GM03348 (cell line): Measurements from ENCODE around the gene MICAL3.

Source experiments
- DNase-seq: peaks from one replicate; pipeline ENCODE4 v3.0.0; 2012; ENCODE audit warnings: low spot score

The MICAL3 gene

GRCh38 chr22:17954860-17955587 lies 69.3 kb downstream of the MICAL3 start:
- DNase-seq = no peak

DNA sequence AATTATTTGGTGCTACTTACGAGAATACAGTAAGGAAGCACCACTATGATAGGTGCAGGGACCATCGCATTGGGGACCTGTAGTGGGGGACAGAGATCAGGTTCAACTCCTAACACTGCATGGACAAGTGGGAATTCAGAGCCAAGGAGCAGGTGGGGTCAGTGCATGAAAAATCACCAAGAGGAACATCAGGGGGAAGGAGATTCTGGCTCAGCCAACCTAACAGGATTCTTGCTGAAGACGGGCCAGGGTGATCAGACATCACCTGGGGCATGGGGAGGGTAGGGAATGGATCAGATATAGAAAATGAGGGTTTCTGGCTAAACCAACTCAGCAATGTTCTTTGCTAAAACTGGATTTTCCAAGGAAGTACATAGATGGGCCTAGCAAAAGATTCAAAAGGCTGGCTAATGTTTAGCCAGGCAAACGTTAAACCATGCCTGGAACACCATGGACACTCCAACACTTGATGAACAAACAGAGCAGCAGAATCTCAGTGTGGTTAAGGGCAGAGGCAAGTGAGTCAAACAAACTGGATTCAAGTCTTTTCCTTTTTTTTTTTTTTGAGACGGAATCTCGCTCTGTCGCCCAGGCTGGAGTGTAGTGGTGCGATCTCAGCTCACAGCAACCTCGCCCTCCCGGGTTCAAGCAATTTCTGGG lies 70.0 kb downstream of the MICAL3 start:
- no peak for DNase-seq

DNA sequence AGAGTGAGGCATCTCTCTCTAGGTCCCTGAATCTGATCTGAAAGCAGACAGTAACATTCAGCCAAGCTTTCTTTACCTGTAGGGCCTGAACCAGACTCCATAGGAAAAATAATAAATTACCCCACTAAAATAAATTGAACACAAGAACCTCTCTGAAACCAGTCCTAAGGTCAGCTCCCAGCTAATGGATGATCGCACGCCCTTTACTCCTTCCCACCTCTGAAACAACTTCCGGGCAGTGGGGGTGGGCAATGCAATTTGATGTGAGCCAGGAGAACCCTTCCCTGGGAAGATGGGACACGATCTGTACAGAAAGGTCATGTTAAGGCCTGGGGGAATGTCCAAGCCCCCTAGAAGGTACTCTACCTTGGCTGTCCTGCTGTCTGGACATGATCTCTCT lies 71.2 kb downstream of the MICAL3 start:
- DNase-seq = no peak

- DNase-seq = no peak
Observed at GRCh38 chr22:17952273-17952801, 72.0 kb downstream of the MICAL3 start.

DNA sequence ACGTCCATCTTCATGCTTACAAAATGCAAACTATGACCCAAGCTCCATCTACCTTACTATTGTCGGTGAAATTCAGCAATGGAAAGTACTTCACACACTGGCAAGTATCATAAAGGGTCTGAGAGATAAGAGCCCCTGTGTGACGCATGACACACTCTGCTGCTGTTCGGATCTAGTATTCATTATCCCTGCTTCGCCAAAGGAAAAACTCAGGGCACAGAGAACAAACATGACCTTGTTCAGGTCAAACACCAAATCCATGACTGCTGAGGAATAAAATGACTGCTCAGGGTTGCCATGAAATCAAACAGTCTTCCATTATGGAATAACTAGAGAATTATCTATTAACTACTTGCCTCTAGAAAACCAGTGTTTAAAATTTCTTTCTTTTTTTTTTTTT lies 73.0 kb downstream of the MICAL3 start:
- no peak for DNase-seq

DNA sequence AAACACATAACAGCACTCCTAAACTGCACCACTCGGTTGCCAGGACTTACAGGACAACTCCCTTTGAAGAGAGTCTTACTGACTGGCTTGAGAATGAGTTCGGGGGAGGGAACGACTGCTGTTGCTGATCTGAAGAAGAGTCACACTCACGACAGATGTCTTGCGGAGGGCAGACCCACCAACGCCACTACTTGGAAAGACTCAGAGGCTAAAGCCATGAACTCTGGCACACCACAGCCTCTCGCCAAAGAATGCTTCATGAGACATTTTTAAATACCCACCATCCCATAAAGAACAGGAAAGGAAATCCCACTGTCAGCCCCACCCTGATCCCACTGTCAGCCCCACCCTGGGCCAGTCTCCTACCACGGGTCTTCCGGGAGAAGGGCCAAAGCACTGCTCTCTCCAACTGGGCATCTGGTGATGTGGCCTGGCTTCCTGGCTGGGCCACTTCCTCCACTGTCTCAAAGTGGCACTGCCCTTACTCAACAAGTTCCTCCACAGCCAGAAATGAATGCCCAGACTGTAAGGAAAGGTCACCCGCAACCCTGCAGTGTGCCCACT lies 73.6 kb downstream of the MICAL3 start:
- peak; percentile 78 for DNase-seq

DNA sequence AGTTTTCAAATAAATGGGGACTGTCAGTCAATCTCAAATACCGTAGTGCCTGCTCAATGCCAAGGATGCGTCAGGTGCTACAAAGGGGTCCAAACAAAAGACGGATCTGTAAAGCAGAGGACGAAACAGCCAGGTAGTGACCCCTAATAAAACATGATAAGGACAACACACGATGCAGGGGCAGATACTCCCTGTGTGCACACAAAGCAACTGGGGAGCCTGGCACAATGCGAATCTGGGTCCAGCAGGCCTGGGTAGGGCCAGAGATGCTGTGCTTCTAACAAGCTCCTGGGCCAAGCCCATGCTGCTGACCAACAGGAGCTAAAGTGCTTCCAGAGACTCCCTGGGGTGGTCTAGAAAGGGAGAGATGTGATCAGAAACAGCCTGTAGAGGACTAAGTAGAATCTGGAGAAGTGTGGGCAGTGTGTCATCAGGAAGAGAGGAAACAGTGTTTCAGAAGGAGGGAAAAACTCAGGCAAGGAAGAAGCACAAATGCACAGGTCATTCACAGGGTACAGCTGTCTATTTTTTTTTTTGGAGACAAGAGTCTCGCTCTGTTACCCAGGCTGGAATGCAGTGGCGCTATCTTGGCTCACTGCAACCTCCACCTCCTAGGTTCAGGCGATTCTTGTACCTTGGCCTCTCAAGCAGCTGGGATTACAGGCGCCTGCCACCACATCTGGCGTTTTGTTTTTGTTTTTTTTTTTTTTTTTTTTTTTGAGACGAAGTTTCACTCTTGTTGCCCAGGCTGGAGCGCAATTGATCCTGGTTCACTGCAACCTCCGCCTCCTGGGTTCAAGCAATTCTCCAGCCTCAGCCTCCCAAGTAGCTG lies 74.5 kb downstream of the MICAL3 start:
- no peak for DNase-seq

GRCh38 chr22:17948101-17948500 lies 76.3 kb downstream of the MICAL3 start:
- DNase-seq = no peak

DNA sequence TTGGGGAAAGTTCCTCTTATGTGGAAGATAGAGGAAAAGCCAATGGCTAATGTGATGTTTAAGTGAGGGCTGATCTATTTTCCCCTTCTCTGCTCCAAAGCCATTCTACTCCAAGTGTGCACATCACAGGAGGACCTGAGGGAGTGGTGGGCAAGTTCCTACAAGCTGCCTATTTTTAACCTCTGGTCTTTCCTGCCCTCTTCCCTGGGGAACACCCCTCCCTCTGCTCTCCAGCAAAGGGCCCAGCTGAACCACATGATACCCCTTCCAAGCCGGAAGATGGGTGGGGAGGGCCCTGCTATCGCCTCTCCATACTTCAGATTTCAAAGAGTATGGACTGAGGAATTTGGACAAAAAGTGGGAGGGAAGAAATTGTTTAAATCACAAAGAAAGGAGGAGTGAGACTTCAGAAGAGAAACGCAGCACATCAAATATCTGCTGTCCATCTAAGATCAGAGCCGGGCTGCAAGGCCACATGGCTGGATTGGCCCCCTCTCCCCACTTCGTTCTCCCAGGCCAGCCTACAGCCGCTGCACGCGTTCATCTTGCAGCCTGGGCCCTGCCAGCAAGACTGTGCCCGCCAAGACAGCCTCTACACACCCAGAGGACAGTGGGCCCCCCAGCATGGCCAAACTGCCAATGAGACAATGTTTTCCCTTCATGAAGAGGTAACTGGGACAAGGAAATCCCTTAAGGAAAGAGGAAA lies 77.5 kb downstream of the MICAL3 start:
- no peak for DNase-seq

GRCh38 chr22:17945888-17946648 lies 78.3 kb downstream of the MICAL3 start:
- no peak for DNase-seq

DNA sequence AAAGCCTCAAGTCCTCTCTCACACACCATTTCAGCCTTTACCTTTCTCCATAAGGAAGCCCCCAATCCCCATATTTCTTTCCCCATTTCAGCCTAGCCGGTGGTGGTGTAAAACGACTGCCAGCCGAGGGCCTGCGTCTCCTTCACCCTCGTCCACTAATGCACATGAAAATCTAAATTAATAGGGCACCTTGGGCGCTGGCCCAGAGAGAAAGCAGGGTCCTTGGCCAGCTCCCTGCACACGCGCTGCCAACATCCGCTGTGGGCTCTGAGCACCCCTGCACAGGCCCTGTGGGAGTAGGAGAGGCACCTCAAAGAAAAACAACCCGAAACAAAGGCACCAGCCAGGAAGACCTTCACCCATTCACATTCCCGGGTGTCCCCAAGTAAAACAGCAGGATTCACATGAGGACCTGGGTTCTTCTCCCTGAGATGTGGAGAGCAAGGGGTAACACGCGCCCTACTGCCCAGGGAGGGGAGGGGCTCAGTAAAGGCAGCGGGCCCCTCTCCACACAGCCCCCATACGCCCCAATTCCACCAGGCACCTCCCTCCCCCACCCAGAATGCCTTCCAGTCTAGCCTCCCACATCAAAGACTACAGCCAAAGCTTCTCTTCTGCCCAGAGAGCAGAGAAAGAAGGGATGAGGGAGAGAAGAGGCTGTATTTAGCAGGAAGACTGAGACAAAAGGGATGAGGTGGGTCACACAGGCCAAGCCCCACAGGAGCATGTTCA lies 79.0 kb downstream of the MICAL3 start:
- no peak for DNase-seq

GRCh38 chr22:17944256-17944655 lies 80.1 kb downstream of the MICAL3 start:
- no peak for DNase-seq

DNA sequence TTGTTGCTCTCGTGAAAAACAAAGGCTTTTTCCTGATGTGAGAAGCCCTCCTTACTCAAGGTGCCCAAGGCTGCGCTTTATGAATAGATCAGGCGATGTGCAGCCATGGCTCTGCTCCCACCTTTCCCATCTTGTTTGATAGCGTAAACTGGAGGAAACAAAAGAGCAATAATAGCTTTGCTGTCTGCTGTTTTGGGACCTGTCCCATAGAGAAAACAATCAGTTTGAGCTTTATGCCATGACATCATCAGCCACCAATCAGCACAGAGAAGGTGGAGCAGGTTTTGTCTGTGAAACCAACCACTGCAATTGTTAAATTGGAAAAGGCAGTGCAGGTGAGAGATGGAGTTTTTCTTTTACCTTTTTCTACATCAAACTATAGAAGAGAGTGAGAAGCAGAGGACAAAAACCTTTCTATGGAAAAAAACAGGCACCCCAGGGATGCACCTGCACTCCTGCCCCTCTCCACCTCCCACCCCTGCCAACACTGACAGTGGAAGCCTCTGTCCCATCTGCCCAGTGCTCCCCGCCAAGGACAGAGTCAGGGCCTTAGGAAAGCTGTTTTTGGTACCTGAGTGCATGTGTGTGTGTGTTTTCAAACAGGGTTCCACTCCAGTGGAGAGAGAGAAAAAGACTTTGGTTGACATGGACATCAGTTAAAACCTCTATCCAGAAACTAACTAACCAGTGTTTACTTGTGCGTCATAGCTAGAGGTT lies 80.7 kb downstream of the MICAL3 start:
- no peak for DNase-seq

GRCh38 chr22:17942721-17943120 lies 81.6 kb downstream of the MICAL3 start:
- no peak for DNase-seq

DNA sequence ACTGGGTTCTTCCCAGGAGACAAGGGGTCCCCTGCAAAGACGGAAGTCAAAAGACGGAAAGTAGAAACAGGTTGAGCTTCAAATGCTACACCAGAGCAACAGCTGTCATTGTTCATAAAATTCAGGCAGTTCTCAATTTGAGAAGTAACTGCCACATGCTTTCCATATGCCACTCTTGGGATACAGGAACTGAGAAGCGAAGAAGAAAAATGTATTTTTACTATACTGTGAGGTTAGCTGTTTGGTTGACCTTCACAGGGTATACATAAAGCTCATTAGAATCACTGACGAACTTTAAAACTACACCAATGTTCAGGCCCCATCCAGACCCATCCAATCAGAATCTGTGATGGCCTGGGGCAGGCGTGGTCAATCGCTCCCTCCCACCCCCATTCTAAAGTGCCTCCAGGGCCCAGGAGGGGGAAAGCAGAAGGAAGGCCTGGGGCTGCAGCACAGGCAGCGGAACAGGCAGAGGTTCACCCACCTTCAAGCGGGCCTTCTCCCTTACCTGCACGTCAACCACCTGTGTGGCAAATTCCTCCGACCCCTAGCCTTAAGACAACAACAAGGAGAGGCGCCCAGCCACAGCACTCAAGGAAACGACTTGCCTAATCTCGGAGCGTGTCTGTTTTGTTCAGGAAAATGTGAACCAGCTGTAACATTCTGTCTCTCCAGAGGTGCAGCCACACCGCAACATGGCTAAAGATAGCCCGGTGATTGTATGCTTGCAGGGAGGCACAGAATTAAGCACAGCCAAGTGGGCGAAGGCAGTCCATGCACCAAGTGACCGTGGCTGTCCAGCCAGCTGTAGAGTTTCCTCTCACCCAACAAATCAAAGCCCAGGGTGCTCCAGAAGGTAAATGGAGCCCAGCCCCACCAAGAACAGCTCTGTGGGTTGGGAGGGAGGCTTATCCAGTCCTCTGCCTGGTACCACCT lies 82.6 kb downstream of the MICAL3 start:
- no peak for DNase-seq

DNA sequence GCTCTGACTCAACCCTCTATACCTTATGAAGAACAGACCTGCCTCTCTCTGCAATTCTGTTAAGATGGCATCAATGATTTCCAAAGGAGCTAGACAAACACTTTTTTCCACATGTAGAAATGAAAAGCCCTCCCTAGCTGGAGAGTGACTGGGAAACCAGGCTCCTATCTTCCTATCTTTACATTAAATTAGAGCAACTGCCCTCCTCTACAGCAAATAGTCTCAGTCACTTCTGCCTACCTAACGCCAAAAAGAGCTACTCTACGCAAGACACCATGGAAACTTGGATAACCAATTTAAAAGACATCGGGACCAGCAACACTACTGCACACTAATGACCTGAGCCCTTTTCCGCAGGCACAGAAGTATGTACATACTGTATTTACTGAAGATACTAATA lies 84.8 kb downstream of the MICAL3 start:
- no peak for DNase-seq

DNA sequence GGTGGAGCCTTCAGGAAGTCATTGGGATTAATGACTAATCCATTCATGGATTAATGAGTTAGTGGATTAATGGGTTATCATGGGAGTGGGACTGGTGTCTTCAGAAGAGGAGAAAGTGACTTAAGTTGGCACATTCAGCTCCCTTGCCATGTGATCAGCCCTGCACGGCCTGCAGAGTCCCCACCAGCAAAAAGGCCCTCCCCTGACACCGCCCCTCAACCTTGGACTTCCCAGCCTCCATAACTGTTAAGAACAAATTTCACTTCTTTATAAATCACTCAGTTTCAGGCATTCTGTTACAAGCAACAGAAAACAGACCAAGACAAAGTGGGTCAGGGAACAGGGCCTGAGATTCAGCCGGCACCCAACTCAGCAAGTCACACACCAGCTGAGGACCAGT lies 85.3 kb downstream of the MICAL3 start:
- DNase-seq = no peak

DNA sequence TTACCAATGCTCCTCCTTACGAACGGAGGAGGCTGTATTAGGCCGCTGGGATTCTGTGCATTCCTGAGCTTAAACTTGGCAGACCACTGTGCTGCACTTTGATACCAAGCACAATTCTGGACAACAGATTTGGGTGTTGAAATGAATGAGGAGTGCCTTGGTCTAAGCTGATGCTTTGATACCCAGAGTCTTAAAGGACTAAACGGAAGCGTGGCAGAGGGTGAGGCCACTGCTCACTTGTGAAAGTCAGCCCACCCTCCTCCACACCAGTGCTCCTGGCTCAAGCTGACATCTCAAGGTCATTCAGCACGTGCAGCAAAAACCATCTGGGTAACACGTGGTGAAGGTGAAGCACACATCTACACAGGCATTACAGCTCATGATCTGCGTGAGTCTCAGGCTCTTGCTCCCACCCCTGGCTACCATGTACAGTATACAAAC lies 85.9 kb downstream of the MICAL3 start:
- DNase-seq = no peak
